Keratinocyte (primary cell): Measurements from ENCODE around the gene SMIM22. TPM values are rescaled to one million over a fixed set of nuclear protein-coding genes. Genes with fewer than 3 reads are reported as not detected.

Experiments
- DNase-seq: peaks from one replicate; pipeline ENCODE4 v3.0.0-alpha.2; 2011; ENCODE audit warnings: low read depth, missing footprints, low spot score
- FAIRE-seq: peaks from 2 replicates; lab custom pipeline; 2011; peaks lifted over from hg19 to GRCh38; lab: Jason Lieb, UNC
- H2AFZ ChIP-seq: 2 replicates; pipeline ENCODE4 v1.6.0; 2012; ENCODE audit warnings: low read length, control low read depth, inconsistent platforms; ENCODE audit not compliant: control insufficient read depth
- H3K27ac ChIP-seq: 2 replicates; pipeline ENCODE4 v1.5.1; 2011; ENCODE audit warnings: low read length; ENCODE audit not compliant: control insufficient read depth, insufficient read depth
- H3K27me3 ChIP-seq: 3 replicates; pipeline ENCODE4 v1.6.0; 2011; ENCODE audit warnings: low read length; ENCODE audit not compliant: control insufficient read depth, insufficient read depth; ENCODE audit errors: extremely low read depth
- H3K36me3 ChIP-seq, 2 experiments: 2 replicates in 1 of 2; 3 replicates in 1 of 2; pipeline ENCODE4 v1.5.1; 2011; ENCODE audit warnings: low read length in 2 of 2, mild to moderate bottlenecking in 1 of 2; ENCODE audit not compliant: control insufficient read depth in 2 of 2, insufficient read depth in 2 of 2; ENCODE audit errors: extremely low read depth in 1 of 2
- H3K4me1 ChIP-seq: 3 replicates; pipeline ENCODE4 v1.5.1; 2011; ENCODE audit warnings: low read length; ENCODE audit not compliant: control insufficient read depth, insufficient read depth; ENCODE audit errors: extremely low read depth
- H3K4me2 ChIP-seq: 3 replicates; pipeline ENCODE4 v1.6.0; 2011; ENCODE audit warnings: low read depth, low read length; ENCODE audit not compliant: control insufficient read depth, insufficient read depth; ENCODE audit errors: extremely low read depth
- H3K4me3 ChIP-seq, 3 experiments: fragments of 200-600 bp in 1 of 3; sonication (generic) in 1 of 3; 2 replicates in 2 of 3; 3 replicates in 1 of 3; pipeline ENCODE4 v1.5.1; 2011 to 2016; ENCODE audit warnings: low read length in 3 of 3, mild to moderate bottlenecking in 3 of 3, control low read depth in 2 of 3, inconsistent platforms in 1 of 3, low read depth in 1 of 3, mixed read lengths in 1 of 3, mixed run types in 1 of 3, moderate library complexity in 1 of 3; ENCODE audit not compliant: control insufficient read depth in 2 of 3, insufficient read depth in 2 of 3; ENCODE audit errors: extremely low read depth in 1 of 3
- H3K79me2 ChIP-seq: 2 replicates; pipeline ENCODE4 v1.6.0; 2012; ENCODE audit warnings: low read length; ENCODE audit not compliant: control insufficient read depth, insufficient read depth
- H3K9ac ChIP-seq: 3 replicates; pipeline ENCODE4 v1.6.0; 2011; ENCODE audit warnings: low read length; ENCODE audit not compliant: control insufficient read depth, insufficient read depth; ENCODE audit errors: extremely low read depth
- H3K9me1 ChIP-seq: 3 replicates; pipeline ENCODE4 v1.6.0; 2011; ENCODE audit warnings: low read length; ENCODE audit not compliant: control insufficient read depth, insufficient read depth; ENCODE audit errors: extremely low read depth
- H3K9me3 ChIP-seq: 2 replicates; pipeline ENCODE4 v1.5.1; 2012; ENCODE audit warnings: low read depth, low read length; ENCODE audit not compliant: control insufficient read depth
- H4K20me1 ChIP-seq: 3 replicates; pipeline ENCODE4 v1.6.0; 2011; ENCODE audit warnings: low read length; ENCODE audit not compliant: control insufficient read depth, insufficient read depth; ENCODE audit errors: extremely low read depth
- CTCF ChIP-seq, 3 experiments: IDR thresholded peaks in 1 of 3; conservative IDR thresholded peaks in 1 of 3; optimal IDR thresholded peaks in 1 of 3; 2 replicates in 2 of 3; 3 replicates in 1 of 3; pipeline versions ENCODE3 to v1.5.1; 2011; ENCODE audit warnings: low read length in 3 of 3, mild to moderate bottlenecking in 3 of 3, moderate library complexity in 2 of 3, control low read depth in 1 of 3, inconsistent platforms in 1 of 3; ENCODE audit not compliant: insufficient read depth in 2 of 3; ENCODE audit errors: extremely low read depth in 1 of 3
- EZH2 ChIP-seq: IDR thresholded peaks from one replicate; pipeline ENCODE4 v1.6.1; 2012; ENCODE audit warnings: inconsistent platforms, mild to moderate bottlenecking, low read length, moderate library complexity
- dilution Hi-C: fragments of 300-500 bp; cut with MboI; formaldehyde crosslinking; loops from one replicate; pipeline ENCODE4 v1.7.0; 2020; ENCODE audit warnings: low sequenced_read_pairs; ENCODE audit not compliant: extremely low pct_ligation_motif_present
- polyA plus RNA-seq, 5 experiments: library from polyadenylated mRNA; depleted of rRNA in 3 of 5; stranded (reverse) in 3 of 5; stranded (forward) in 1 of 5; unstranded in 1 of 5; fragments of >200 nt; gene quantifications; 1 replicate in 1 of 5; 2 replicates in 3 of 5; 3 replicates in 1 of 5; pipeline versions ENCODE4 v1.2.1 to v1.2.3, GENCODE V29; 2011 to 2012; ENCODE audit warnings: missing spikeins in 2 of 5, low read depth in 1 of 5, low replicate concordance in 1 of 5

SMIM22 gene
- polyA plus RNA-seq, 1 donor (not counting 4 experiments of a cell fraction or from before 2014, with no cell fraction given) = 10.6 TPM

DNA sequence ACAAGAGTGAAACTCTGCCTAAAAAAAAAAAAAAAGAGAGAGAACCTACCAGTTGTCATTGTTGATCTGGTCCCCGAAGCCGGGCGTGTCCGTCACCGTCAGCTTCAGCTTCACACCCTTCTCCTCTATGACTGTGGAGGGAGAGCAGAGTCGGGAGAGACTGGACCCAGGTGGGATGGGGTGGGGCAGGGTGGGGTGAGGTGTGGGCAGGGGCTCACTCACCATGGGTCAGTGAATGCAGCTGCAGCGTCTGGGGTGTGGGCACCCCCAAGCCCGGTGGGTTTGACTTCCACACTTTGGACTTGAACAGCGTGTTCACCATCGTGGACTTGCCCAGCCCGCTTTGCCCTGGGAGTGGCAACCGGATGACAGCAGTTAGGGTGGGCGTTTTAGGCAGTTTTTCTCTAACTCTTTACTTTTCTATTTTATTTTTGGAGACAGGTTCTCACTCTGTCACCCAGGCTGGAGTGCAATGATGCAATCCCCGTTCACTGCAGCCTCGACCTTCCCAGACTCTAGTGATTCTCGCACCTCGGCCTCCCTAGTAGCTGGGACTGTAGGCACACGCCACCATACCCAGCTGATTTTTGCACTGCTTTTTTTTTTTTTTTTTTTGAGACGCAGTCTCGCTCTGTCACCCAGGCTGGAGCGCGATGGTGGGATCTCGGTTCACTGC lies 9.3 kb upstream of the SMIM22 start:
- TF ChIP-seq EZH2 (no peak), CTCF (optimal IDR thresholded peaks at IDR 0.05 in 1 of 3, IDR thresholded peaks at IDR 0.05 in 1 of 3, conservative IDR thresholded peaks at IDR 0.05 in 1 of 3; ENCODE audit: extremely low read depth in 1 of 3, insufficient read depth in 2 of 3, low read length in 3 of 3) (no peak)
- peaks cover 2% of the 10 kb centered on the region for H3K4me1 ChIP-seq
- H3K4me2 ChIP-seq = no peak overlapping the region
- DNase-seq = no peak
- no peaks in the 10 kb centered on the region for H3K36me3 ChIP-seq
- no peaks in the 10 kb centered on the region for H3K9me3 ChIP-seq
- H3K27me3 ChIP-seq = no peaks in the 10 kb centered on the region
- FAIRE-seq = no peak
- no peak overlapping the region for H3K4me3 ChIP-seq
- H3K27ac ChIP-seq = no peak overlapping the region
- no peaks in the 10 kb centered on the region for H3K79me2 ChIP-seq
- dilution Hi-C loops = no loop called here
- H2AFZ ChIP-seq = no peak overlapping the region
- no peaks in the 10 kb centered on the region for H3K9me1 ChIP-seq
- no peak overlapping the region for H3K9ac ChIP-seq
- no peaks in the 10 kb centered on the region for H4K20me1 ChIP-seq

DNA sequence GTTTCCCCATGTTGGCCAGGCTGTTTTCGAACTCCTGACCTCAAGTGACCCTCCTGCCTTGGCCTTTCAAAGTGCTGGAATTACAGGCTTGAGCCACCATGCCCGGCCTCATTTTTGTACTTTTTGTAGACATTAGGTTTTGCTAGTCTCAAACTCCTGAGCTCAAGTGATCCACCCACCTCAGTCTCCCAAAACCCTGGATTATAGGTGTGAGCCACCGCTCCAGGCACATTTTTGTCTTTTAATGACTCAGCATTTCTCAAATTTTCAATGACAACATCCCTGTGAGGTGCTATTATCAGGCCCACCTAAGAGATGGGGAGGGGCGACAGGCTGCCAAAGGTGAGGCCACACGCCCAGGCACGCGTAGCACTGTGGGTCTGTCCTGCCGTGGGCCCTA lies 8.1 kb upstream of the SMIM22 start:
- dilution Hi-C loops = no loop called here
- Histone ChIP-seq H3K9me3 (no peaks in the 10 kb centered on the region), H3K9me1 (no peaks in the 10 kb centered on the region), H3K9ac (no peak overlapping the region), H3K4me1 (peaks cover 2% of the 10 kb centered on the region), H3K27ac (no peak overlapping the region), H3K36me3 (no peaks in the 10 kb centered on the region), H3K4me2 (no peak overlapping the region), H3K79me2 (no peaks in the 10 kb centered on the region), H4K20me1 (no peaks in the 10 kb centered on the region), H3K27me3 (no peaks in the 10 kb centered on the region), H2AFZ (no peak overlapping the region), H3K4me3 (no peak overlapping the region)
- no peak for DNase-seq
- TF ChIP-seq EZH2 (no peak), CTCF (optimal IDR thresholded peaks at IDR 0.05 in 1 of 3, IDR thresholded peaks at IDR 0.05 in 1 of 3, conservative IDR thresholded peaks at IDR 0.05 in 1 of 3; ENCODE audit: extremely low read depth in 1 of 3, insufficient read depth in 2 of 3, low read length in 3 of 3) (no peak)
- no peak for FAIRE-seq
